Measurements from ENCODE around the gene C5orf58.

DNA sequence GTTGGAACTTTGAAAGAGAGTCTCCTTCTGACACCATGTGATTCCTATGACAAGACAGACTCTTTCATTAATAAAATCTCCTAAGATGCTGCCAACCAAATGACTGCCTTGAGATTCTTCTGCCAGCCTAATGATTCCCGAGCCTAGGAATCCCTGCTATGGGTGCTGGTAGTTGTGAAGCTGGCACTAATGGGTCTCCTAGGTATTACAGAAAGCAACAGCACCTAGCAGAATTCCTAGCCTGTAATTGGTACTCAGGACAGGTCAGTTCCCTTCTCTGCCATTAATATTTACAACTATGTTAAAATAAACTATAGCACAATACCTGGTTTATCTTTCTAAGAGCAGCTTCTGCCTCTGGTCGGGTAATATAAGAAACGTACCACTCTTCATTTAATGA, 19.3 kb downstream of the C5orf58 start:
- TF ChIP-seq, protein P1, sequence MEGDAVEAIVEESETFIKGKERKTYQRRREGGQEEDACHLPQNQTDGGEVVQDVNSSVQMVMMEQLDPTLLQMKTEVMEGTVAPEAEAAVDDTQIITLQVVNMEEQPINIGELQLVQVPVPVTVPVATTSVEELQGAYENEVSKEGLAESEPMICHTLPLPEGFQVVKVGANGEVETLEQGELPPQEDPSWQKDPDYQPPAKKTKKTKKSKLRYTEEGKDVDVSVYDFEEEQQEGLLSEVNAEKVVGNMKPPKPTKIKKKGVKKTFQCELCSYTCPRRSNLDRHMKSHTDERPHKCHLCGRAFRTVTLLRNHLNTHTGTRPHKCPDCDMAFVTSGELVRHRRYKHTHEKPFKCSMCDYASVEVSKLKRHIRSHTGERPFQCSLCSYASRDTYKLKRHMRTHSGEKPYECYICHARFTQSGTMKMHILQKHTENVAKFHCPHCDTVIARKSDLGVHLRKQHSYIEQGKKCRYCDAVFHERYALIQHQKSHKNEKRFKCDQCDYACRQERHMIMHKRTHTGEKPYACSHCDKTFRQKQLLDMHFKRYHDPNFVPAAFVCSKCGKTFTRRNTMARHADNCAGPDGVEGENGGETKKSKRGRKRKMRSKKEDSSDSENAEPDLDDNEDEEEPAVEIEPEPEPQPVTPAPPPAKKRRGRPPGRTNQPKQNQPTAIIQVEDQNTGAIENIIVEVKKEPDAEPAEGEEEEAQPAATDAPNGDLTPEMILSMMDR (IDR thresholded peaks at IDR 0.05) = no peak
- no peak for TF ChIP-seq POLR2A (IDR thresholded peaks at IDR 0.05)
